Fibroblast of lung (primary cell): ENCODE measurements around the gene RPH3AL. TPM values are rescaled to one million over a fixed set of nuclear protein-coding genes. Genes with fewer than 3 reads are reported as not detected.

ENCODE experiments used
- DNase-seq, 2 donors: peaks; one replicate each; pipeline versions ENCODE4 v3.0.0 to v3.0.0-alpha.2; 2010; ENCODE audit warnings: low read depth in 2 of 2
- H2AFZ ChIP-seq: 2 replicates; pipeline ENCODE4 v1.5.1; 2012; ENCODE audit warnings: low read length, control low read depth, inconsistent platforms
- H3K27ac ChIP-seq: 2 replicates; pipeline ENCODE4 v1.5.1; 2011; ENCODE audit warnings: low read length, control low read depth; ENCODE audit not compliant: insufficient read depth
- H3K27me3 ChIP-seq: 2 replicates; pipeline ENCODE4 v1.5.1; 2011; ENCODE audit warnings: mild to moderate bottlenecking, low read length; ENCODE audit not compliant: control insufficient read depth, insufficient read depth
- H3K36me3 ChIP-seq: 2 replicates; pipeline ENCODE4 v1.5.1; 2011; ENCODE audit warnings: low read length; ENCODE audit not compliant: control insufficient read depth, insufficient read depth
- H3K4me1 ChIP-seq: 2 replicates; pipeline ENCODE4 v1.5.1; 2011; ENCODE audit warnings: low read length; ENCODE audit not compliant: control insufficient read depth, insufficient read depth; ENCODE audit errors: extremely low read depth
- H3K4me2 ChIP-seq: 2 replicates; pipeline ENCODE4 v1.5.1; 2011; ENCODE audit warnings: low read length, control low read depth; ENCODE audit not compliant: insufficient read depth; ENCODE audit errors: extremely low read depth
- H3K4me3 ChIP-seq, 4 experiments: fragments of 200-600 bp in 1 of 4; sonication (generic) in 1 of 4; replicated peaks in 1 of 4; 2 replicates each; pipeline ENCODE4 v1.5.1; 2011 to 2016; ENCODE audit warnings: low read length in 4 of 4, low read depth in 3 of 4, mild to moderate bottlenecking in 3 of 4, control low read depth in 2 of 4, inconsistent platforms in 1 of 4, mixed read lengths in 1 of 4; ENCODE audit not compliant: insufficient read depth in 1 of 4; ENCODE audit errors: control extremely low read depth in 1 of 4
- H3K79me2 ChIP-seq: 2 replicates; pipeline ENCODE4 v1.5.1; 2012; ENCODE audit warnings: mild to moderate bottlenecking, low read length, inconsistent platforms; ENCODE audit not compliant: control insufficient read depth, insufficient read depth
- H3K9ac ChIP-seq: 2 replicates; pipeline ENCODE4 v1.5.1; 2011; ENCODE audit warnings: mild to moderate bottlenecking, low read length, control low read depth; ENCODE audit not compliant: insufficient read depth
- H3K9me3 ChIP-seq: 2 replicates; pipeline ENCODE4 v1.5.1; 2012; ENCODE audit warnings: low read depth, low read length; ENCODE audit not compliant: control insufficient read depth, insufficient read depth
- H4K20me1 ChIP-seq: 2 replicates; pipeline ENCODE4 v1.5.1; 2011; ENCODE audit warnings: low read length; ENCODE audit not compliant: control insufficient read depth, insufficient read depth; ENCODE audit errors: extremely low read depth
- EZH2 ChIP-seq: IDR thresholded peaks from 2 replicates; pipeline ENCODE4 v1.5.1; 2012; ENCODE audit warnings: low read length, control low read depth, mild to moderate bottlenecking; ENCODE audit errors: missing control alignments
- polyA plus RNA-seq, 2 donors: library from polyadenylated mRNA; depleted of rRNA in 1 of 2; stranded (reverse) in 1 of 2; unstranded in 1 of 2; fragments of >200 nt; gene quantifications; 2 replicates each; pipeline ENCODE4 v1.2.1, GENCODE V29; 2011 to 2012; ENCODE audit warnings: missing spikeins in 1 of 2
- total RNA-seq: library from RNA; depleted of rRNA; stranded (reverse); fragments of >200 nt; gene quantifications from 2 replicates; pipeline ENCODE4 v1.2.1, GENCODE V29; 2014
- TF ChIP-seq, protein P1 (sequence below), 2 donors: IDR thresholded peaks in 1 of 2; conservative IDR thresholded peaks in 1 of 2; 1 replicate in 1 of 2; 2 replicates in 1 of 2; pipeline ENCODE4 v1.5.1; 2011 to 2012; ENCODE audit warnings: low read length in 2 of 2, control low read depth in 1 of 2, inconsistent platforms in 1 of 2, low read depth in 1 of 2, mild to moderate bottlenecking in 1 of 2

The RPH3AL gene
- total and polyA plus RNA-seq, 2 donors (not counting 1 experiment from before 2014, with no cell fraction given), result 0.49 to 3.0 TPM

DNA sequence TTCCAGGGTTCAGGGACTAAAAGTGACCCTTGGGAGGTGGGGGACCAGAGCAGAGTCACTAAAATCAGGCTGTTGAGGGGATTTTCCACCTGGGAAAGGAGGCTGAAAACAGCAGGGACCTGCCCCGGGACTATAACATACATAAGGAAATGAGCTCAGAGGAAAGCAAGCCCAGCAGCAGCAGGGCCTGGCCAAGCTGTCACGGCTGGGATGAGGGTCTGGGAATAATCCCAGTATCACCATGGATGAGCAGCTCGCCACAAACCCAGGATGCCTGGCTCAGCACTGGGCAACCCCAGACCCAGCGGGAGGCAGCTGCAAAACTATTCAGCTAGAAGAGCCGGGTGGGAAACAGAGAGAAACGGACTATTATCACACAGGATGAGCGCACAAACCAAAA is 72.4 kb downstream of the RPH3AL start:
- TF ChIP-seq, protein P1, sequence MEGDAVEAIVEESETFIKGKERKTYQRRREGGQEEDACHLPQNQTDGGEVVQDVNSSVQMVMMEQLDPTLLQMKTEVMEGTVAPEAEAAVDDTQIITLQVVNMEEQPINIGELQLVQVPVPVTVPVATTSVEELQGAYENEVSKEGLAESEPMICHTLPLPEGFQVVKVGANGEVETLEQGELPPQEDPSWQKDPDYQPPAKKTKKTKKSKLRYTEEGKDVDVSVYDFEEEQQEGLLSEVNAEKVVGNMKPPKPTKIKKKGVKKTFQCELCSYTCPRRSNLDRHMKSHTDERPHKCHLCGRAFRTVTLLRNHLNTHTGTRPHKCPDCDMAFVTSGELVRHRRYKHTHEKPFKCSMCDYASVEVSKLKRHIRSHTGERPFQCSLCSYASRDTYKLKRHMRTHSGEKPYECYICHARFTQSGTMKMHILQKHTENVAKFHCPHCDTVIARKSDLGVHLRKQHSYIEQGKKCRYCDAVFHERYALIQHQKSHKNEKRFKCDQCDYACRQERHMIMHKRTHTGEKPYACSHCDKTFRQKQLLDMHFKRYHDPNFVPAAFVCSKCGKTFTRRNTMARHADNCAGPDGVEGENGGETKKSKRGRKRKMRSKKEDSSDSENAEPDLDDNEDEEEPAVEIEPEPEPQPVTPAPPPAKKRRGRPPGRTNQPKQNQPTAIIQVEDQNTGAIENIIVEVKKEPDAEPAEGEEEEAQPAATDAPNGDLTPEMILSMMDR (conservative IDR thresholded peaks at IDR 0.05 in 1 of 2, IDR thresholded peaks at IDR 0.05 in 1 of 2; ENCODE audit: low read depth in 1 of 2, low read length in 2 of 2), result no peak
- TF ChIP-seq EZH2, result no peak
- Histone ChIP-seq H2AFZ (no peak overlapping the region), H3K36me3 (no peaks in the 10 kb centered on the region), H3K9ac (no peak overlapping the region), H3K27ac (no peak overlapping the region), H4K20me1 (no peaks in the 10 kb centered on the region), H3K9me3 (no peaks in the 10 kb centered on the region), H3K79me2 (no peaks in the 10 kb centered on the region), H3K4me2 (no peak overlapping the region), H3K4me3 (no peak overlapping the region), H3K27me3 (no peaks in the 10 kb centered on the region), H3K4me1 (no peaks in the 10 kb centered on the region)
- no peak for DNase-seq

GRCh38 chr17:279776-280175 is 72.8 kb downstream of the RPH3AL start:
- no peaks in the 10 kb centered on the region for H3K27me3 ChIP-seq
- H3K9ac ChIP-seq, result no peak overlapping the region
- no peak overlapping the region for H3K4me2 ChIP-seq

GRCh38 chr17:279331-279730 is 73.3 kb downstream of the RPH3AL start:
- Histone ChIP-seq H2AFZ (no peak overlapping the region), H3K36me3 (no peaks in the 10 kb centered on the region), H3K4me3 (no peak overlapping the region), H3K27me3 (no peaks in the 10 kb centered on the region), H3K9ac (no peak overlapping the region), H3K4me1 (no peaks in the 10 kb centered on the region), H3K27ac (no peak overlapping the region), H3K9me3 (no peaks in the 10 kb centered on the region), H3K79me2 (no peaks in the 10 kb centered on the region), H3K4me2 (no peak overlapping the region), H4K20me1 (no peaks in the 10 kb centered on the region)
- no peak for DNase-seq
- TF ChIP-seq EZH2, result no peak
- TF ChIP-seq, protein P1 (conservative IDR thresholded peaks at IDR 0.05 in 1 of 2, IDR thresholded peaks at IDR 0.05 in 1 of 2; ENCODE audit: low read depth in 1 of 2, low read length in 2 of 2), result no peak

More at GRCh38 chr17:279776-280175, 72.8 kb downstream of the RPH3AL start:
- H4K20me1 ChIP-seq, result no peaks in the 10 kb centered on the region
- no peak overlapping the region for H3K4me3 ChIP-seq
- H3K9me3 ChIP-seq, result no peaks in the 10 kb centered on the region
- no peaks in the 10 kb centered on the region for H3K4me1 ChIP-seq
- H3K27ac ChIP-seq, result no peak overlapping the region
- no peak for DNase-seq
- no peak overlapping the region for H2AFZ ChIP-seq
- no peaks in the 10 kb centered on the region for H3K36me3 ChIP-seq
- H3K79me2 ChIP-seq, result no peaks in the 10 kb centered on the region
- TF ChIP-seq, protein P1 (conservative IDR thresholded peaks at IDR 0.05 in 1 of 2, IDR thresholded peaks at IDR 0.05 in 1 of 2; ENCODE audit: low read depth in 1 of 2, low read length in 2 of 2), result no peak
- TF ChIP-seq EZH2, result no peak
